Retina (tissue), 1 donor: ENCODE measurements around the gene FHIT.
"Not testable (repeated sequence)": the region's sequence is repeated elsewhere in the genome, so short reads cannot be mapped to it uniquely, and the experiment has no call there.

Experiments used
- DNase-seq: peaks from one replicate; pipeline ENCODE4 v3.0.0-alpha.2; 2016

FHIT gene

GRCh38 chr3:59802453-59802852 lies 1448.8 kb downstream of the FHIT start:
- not testable (repeated sequence) for DNase-seq

DNA sequence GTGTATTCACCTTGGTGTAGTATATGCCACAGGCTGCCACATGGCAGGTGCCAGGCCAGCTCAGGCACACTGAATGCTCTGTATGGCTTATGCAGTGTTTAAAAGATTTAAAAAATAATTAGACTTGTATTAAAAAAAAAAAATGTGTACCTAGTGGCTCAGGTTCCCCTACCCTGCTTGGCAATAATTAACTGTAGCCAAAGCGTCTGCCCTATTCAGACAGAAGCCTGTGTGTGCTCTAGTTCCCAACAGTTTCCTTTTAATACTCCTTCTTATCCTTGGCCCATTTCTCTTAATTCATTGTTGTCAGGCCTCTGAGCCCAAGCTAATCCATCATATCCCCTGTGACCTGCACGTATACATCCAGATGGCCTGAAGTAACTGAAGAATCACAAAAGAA lies 1449.2 kb downstream of the FHIT start:
- DNase-seq, result no peak

DNA sequence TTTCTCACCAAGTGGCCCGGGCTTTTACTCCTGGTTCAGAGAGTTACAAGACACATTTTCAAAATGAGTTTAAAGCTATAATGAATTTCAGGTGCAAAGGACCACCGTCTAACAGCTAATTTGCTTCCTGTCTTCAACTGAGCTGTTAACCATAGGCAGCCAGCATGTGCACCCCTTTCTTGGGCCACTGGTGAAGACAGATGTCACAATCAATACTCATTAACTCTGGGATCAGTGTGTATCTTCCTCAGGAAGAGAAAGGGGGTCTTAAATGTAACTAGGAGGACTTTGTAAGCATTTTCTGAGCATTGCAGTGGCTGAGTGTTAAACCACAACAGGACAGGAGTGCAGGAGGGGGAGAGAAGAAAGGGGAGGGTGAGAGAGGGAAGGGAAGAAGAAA lies 1450.8 kb downstream of the FHIT start:
- DNase-seq, result peak; percentile 35

DNA sequence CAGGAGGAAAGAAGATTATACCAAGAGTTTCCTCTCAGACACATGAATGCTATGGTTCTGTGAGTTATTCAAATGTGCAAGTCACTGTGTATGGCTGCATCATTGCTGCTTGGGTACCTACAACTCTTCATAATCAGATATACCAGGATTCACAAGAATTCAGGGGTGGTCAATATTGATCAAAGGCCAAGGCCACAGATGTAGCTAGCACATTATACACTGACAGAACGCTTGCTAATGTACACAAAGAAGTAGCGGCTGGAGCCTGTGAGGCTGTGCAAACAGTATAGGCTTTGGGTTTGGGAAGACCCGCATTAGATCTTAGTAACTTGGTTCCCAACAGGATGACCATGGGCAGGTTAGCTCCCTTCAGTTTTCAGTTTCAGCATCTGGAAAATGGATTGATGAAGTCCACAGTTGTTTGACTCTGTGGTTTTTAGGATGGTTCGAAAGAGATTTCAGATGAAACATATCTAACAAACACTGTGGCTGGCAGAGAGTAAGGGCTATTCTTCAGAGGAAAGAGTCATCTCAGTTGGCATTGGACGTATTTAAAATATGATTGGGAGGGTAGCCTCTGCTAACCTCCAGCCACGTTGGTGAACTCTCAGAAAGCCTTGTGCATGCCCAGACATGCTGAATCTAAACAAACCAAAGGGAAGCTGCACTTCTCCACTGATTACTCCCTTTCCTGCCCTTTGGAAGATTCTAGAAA lies 1452.7 kb downstream of the FHIT start:
- no peak for DNase-seq

GRCh38 chr3:59797533-59797932 lies 1453.7 kb downstream of the FHIT start:
- no peak for DNase-seq

DNA sequence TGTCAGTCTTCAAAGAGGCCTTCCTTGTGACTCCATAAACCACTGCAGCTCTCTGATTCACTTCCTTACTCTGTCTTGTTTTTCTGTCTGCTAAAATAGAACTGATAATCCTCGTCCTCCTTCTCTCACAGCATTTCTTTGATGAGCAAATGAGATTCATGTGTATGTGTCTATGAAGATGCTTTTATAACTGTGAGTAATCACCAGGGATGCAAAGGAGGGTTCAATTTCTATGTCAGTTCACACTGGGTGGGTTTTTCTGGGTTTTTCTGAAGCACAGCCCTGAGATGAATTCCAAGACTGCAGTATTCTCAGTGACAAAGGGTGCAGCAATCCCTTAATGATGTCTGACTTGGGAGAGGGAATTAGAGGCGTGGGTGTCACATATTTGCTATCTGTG lies 1454.8 kb downstream of the FHIT start:
- no peak for DNase-seq

- DNase-seq, result no peak
Observed at GRCh38 chr3:59795756-59796155, 1455.5 kb downstream of the FHIT start.

- no peak for DNase-seq
Observed at GRCh38 chr3:59793976-59794375, 1457.3 kb downstream of the FHIT start.

- DNase-seq, result no peak
Observed at GRCh38 chr3:59791774-59792308, 1459.4 kb downstream of the FHIT start.

DNA sequence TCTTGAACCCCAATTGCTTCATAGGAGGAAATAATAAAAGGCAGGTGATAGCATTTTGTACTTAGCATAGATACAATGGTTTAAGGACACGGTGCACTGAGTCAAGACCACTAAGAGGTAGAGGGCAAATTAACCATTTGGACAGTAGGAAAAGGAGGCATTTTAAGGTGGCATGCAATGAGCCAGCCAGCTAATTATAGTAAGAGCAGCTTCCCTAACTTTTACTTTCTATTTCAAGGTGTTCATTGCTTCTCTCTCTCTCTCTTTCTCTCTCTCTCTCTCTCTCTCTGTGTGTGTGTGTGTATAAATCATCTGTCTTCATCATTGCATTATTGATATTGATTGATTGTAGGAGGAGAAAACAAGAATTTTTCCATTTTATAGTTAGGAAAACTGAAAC lies 1461.0 kb downstream of the FHIT start:
- no peak for DNase-seq

DNA sequence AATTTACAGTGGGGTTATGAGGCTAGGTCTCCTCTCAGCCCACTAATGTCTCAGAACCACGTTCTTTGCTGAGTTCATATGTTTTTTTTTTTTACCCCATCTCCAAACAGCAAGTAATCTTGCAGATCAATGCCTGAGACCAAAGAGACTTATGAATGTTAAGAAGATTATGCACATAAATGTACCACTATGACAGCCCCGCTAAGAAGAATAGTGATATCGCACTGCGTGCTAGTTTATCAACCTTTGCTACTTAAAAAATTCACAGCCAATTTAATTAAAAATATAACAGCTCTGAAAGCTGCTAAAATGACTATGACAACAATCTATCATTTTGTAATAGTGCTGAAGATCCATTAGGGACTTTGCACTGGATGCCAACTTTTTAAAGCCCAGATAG lies 1462.5 kb downstream of the FHIT start:
- DNase-seq, result no peak

GRCh38 chr3:59788133-59788532 lies 1463.1 kb downstream of the FHIT start:
- DNase-seq, result no peak

DNA sequence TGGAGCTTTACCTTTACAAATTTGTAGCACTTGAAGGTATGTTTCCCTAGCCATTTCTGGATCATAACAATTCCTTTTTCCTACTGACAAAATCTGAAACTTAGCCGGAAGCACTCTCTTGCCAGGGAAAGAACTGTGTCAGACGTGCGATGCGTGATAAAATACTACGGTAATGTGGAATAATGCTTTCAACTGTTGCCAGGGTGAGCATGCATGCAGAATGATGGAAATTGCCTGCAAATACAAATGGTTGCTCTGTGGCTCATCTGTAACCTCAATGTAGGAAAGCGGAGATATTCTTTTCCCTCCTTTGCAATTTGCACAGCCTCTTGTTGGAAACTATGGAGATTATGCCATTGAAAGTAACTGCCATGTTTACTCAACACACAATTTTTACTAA lies 1464.9 kb downstream of the FHIT start:
- DNase-seq, result no peak

GRCh38 chr3:59784164-59784563 lies 1467.1 kb downstream of the FHIT start:
- DNase-seq, result no peak

GRCh38 chr3:59783468-59783988 lies 1467.7 kb downstream of the FHIT start:
- DNase-seq, result no peak

- no peak for DNase-seq
Observed at GRCh38 chr3:59782664-59783063, 1468.6 kb downstream of the FHIT start.

DNA sequence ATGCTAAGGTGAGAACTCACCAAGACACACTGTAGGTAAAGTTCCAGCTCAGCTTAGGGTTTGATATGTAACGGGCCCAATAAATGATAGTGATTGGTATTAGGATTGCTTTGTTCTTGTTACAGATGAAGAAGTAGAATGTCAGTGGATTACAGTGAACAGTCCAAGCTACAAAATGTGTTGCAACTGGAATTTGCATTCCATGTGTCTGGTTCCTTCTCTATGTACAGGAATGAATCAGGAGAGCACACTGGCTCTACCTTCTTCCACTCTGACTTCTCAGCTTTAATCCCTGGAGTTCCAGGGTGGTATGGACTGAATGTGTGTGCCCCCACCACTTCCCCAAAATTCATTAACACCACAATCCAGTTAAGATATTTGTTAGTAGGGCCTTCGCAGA lies 1471.0 kb downstream of the FHIT start:
- DNase-seq, result no peak

- DNase-seq, result no peak
Observed at GRCh38 chr3:59779260-59779659, 1472.0 kb downstream of the FHIT start.

DNA sequence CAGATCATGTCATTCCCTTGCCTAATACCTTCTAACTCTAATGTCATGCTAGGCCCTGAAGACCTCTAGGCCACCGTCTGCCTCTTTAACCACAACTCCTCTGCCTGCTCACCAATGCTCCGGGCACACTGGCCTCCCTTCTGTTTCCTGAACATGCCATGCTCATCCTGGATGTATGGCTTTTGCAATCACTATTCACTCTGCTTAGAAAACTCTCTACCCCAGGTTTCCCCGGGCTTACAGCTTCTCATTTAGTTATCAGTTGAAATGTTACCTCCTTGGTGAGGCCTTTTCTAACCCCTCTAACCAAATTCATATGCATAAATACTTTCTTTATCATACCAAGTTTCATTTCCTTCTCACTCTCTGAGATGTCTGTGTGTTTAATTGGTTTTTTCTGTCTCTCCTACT lies 1473.6 kb downstream of the FHIT start:
- no peak for DNase-seq

GRCh38 chr3:59777066-59777465 lies 1474.2 kb downstream of the FHIT start:
- no peak for DNase-seq

GRCh38 chr3:59775761-59776325 lies 1475.4 kb downstream of the FHIT start:
- peak; percentile 65 for DNase-seq

DNA sequence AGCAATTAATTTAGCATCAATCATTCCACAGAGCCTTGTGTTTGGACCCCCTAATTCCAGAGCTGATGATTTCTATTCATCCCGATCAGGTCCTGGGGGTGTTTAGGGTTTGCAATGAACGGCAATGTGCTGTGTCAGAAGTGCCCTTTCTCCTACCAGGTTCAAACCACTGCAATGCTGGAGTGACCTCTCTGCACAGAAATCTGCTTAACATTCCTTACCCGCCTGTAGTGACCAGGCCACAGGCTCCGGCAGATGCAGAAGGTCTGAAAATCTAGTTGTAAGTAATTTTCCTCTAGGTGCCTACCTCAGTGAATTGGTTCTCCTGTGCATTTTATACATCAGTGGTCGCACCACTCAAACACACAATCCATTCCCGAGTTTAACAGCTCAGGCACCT lies 1476.1 kb downstream of the FHIT start:
- peak; percentile 32 for DNase-seq

DNA sequence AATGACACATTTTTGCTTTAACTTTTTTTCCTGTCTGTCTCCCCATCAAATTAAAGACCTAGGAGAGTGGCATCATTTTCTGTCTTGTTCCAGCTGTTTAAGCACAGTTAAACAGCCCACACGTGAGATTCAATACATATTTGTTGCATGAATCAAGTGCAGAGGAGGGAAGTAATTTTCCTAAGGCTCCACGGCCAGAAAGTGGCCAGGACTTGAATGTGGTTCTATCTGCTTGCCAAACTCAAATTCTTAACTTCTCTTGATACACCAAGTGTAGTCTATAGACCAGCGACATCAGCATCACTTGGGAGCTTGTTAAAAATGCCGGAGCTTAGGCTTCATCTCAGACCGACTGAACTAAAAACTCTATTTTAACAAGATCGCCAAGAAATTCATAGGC lies 1476.6 kb downstream of the FHIT start:
- DNase-seq, result no peak

GRCh38 chr3:59774000-59774399 lies 1477.3 kb downstream of the FHIT start:
- DNase-seq, result no peak
